ENCODE data around the gene RTP2.

The RTP2 gene

GRCh38 chr3:187665764-187666402 lies 36.5 kb downstream of the RTP2 start:
- DNase-seq: no peak

GRCh38 chr3:187665010-187665409 lies 37.3 kb downstream of the RTP2 start:
- DNase-seq: no peak

- DNase-seq: no peak
Measured at GRCh38 chr3:187662848-187663409, 39.4 kb downstream of the RTP2 start.

GRCh38 chr3:187661267-187661666 lies 41.1 kb downstream of the RTP2 start:
- DNase-seq: no peak

GRCh38 chr3:187651282-187651681 lies 51.1 kb downstream of the RTP2 start:
- DNase-seq: no peak
